ENCODE results near the gene ANK2.

DNA sequence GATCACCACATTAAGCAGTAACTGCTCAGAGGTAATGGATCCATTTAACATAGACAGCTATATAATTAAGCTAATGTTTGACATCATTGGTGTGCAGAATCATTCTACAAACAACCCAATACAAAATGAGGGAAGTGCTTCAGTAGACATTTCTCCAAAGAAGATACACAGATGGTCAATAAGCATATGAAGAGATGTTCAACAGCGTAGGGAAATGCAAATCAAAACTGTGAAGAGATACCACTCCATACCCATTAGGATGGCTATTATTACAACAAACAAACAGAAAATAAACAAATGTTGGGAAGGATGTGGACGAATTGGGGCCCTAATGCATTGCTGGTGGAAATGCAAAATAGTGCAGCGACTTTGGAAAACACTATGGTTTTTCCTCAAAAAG is 294.6 kb downstream of the ANK2 start:
- TF ChIP-seq, protein P1, sequence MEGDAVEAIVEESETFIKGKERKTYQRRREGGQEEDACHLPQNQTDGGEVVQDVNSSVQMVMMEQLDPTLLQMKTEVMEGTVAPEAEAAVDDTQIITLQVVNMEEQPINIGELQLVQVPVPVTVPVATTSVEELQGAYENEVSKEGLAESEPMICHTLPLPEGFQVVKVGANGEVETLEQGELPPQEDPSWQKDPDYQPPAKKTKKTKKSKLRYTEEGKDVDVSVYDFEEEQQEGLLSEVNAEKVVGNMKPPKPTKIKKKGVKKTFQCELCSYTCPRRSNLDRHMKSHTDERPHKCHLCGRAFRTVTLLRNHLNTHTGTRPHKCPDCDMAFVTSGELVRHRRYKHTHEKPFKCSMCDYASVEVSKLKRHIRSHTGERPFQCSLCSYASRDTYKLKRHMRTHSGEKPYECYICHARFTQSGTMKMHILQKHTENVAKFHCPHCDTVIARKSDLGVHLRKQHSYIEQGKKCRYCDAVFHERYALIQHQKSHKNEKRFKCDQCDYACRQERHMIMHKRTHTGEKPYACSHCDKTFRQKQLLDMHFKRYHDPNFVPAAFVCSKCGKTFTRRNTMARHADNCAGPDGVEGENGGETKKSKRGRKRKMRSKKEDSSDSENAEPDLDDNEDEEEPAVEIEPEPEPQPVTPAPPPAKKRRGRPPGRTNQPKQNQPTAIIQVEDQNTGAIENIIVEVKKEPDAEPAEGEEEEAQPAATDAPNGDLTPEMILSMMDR (IDR thresholded peaks at IDR 0.05): no peak
- no peak for TF ChIP-seq POLR2A (IDR thresholded peaks at IDR 0.05)
